DMS153 treated with DMSO at 0.1 percent for 48 hours (cell line): Measurements from ENCODE around the gene LENG9.
"Not testable (repeated sequence)": the region's sequence is repeated elsewhere in the genome, so short reads cannot be mapped to it uniquely, and the experiment has no call there.

Experiments used
- DNase-seq: peaks from one replicate; lab custom pipeline; 2025; ENCODE audit not compliant: unreplicated experiment; lab: John Stamatoyannopoulos, UW

The LENG9 gene

DNA sequence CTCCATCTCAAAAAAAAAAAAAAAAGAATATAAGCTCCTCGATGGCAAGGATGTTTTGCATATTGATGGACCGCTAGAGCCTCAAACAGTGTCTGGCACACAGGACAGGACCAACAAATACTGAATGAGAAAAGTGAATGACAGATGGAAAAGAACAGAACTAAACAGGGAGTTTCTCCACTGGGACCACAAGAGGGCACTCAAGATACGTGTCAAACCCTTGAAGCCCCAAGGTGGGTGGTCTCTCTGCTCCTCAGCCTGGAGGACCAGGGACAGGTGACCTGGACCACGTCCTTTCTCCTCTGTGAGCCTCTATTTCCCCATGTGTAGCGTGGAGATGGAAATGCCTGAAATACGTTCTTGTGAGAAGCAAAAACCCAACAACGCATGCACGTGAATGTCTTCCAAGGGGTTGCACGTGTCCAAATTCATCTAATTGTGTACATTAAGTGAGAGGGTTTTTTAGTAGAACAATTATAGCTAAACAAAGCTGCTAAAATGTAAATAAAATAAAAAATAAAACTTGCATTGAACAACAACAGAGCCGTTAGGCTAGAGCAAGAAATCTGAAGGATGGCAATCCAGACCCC is 15.2 kb upstream of the LENG9 start:
- peak; percentile 41 for DNase-seq

DNA sequence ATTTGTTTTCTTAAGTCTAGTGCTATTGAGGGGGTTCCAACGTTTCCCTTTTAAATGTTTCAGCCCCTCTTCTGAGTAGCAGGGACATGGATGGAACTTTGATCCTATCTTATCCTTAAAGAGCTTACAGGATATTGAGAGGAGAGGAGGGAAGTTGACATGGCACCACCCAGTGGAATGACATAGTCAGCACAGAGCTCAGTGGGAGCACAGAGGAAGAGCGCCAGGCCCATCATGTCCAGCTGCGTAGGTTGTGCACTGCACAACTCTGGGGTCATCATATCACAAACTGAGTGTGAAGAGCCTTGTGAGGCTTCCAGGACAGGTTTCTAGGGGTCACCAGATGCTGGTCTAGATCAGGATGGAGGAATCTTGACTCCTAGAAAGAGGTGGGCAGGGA is 14.1 kb upstream of the LENG9 start:
- DNase-seq: no peak

DNA sequence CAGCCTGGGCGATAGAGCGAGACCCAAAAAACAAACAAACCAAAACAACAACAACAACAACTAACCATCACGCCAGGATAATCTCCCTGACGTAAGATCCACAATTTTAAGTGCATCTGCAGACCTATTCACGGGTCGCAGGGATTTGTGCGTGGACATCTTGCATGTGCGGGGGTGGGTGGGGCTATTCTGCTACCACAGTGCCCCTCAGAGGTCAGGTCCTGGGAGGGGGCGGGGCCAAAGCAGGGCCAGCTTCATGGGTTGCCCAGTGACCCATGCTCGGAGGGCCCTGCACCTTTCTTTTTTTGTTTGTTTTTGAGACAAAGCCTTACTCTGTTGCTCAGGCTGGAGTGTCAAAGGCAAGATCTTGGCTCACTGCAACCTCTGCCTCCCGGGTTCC is 12.1 kb upstream of the LENG9 start:
- DNase-seq: no peak

DNA sequence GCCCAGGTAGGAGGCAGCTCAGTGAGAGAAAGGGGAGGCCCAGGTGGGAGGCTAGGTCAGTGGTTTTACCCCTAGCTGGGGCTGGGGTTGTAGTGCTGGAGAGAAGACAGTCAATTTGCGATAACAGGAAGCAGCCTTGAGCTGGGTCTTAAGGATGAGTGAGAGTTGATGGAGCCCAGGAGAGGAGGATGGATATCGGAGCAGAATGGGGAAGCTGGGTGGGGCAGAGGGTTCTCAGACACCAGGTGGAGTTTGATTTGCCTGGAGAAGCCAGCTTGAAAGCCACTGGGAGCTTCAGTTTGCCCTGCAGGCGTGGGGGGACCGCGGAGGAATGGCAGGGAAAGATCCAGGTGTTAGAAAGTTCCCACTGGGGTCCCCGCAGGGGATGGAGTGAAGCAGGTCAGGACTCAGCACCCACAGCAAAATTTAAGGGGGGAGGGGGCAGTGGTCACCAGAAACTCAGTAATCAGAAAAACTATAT is 10.4 kb upstream of the LENG9 start:
- no peak for DNase-seq

DNA sequence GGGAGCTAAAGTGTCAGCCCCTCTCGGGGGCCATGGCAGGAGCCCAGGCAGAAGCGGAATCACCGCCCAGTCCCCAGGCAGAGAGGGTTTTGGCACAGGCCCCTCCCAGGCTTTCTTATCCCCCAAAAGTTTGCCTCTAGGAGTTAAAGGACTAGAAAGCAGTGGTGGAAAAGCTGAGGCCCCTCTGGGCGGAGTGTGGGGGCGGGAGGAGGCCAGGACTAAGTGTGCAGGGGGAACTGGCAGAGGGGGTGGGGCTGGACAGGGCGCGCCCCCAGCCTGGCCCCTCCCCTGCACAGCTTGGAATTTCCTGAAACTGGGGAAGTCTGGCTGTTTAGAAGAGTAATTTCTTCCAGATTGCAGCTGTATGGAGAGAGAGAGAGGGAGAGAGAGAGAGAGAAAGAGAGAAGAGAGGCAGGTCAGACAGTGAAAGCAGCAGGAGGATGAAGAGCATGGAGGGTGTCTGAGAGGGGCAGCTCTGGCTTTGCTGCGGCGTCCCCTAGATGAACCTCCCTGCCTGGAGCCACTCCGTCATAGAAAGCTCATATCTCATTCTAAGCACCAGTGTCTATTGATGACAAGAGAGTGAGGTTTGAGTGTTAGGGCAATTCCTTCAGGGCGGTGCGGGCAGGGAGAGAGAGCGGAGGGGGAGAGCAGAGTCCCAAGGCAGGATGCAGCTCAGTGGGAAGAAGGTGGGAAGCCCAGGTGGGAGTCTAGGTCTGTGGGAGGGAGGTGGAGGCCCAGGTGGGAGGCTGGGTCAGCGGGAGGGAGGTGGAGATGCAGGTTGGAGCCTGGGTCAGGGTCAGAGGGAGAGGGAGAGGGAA is 9.7 kb upstream of the LENG9 start, which contains the start of gene CDC42EP5:
Gene CDC42EP5, minus strand, starts transcription at position 226 of the 821 bp plus-strand sequence. CDS start 7,749 bp downstream, outside the sequence.
- DNase-seq: no peak

DNA sequence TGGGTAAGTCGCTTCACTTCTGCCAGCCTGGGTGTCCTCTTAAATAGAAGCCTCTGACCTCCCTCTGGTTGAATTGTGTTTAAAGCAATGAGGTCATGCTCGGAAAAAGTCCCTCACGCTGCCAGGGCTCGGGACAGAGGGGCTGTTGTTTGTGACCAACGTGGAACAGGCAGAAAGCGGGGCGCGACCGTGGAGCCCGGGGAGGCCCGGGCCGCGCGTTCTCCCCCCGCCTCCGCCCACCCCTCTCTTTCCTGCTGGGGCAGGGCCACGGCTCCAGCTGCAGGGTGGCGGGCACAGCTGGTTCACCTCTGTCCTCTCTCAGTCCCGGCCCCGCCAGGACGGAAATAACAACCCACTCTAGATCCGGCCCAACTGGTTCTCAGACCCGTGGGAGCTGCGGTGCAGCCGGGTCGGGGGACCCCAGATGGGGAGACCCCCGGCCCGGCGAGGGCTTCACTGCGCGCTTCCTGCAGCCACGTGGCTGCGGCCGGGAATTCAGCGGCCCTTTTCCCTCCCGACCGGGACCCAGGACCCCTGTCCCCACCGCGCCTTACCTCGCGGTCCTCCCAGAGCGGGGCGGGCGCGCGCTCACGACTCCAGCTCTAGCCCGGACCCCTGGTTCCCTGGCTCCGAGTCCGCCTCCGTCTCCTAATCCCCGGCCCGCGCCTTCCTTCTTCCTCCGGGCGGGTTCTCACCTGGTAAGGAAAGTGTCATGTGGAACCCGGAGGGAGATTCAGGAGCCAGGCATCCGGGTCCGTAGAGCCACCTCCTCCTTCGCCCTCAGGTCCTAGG is 7.6 kb upstream of the LENG9 start:
- no peak for DNase-seq

DNA sequence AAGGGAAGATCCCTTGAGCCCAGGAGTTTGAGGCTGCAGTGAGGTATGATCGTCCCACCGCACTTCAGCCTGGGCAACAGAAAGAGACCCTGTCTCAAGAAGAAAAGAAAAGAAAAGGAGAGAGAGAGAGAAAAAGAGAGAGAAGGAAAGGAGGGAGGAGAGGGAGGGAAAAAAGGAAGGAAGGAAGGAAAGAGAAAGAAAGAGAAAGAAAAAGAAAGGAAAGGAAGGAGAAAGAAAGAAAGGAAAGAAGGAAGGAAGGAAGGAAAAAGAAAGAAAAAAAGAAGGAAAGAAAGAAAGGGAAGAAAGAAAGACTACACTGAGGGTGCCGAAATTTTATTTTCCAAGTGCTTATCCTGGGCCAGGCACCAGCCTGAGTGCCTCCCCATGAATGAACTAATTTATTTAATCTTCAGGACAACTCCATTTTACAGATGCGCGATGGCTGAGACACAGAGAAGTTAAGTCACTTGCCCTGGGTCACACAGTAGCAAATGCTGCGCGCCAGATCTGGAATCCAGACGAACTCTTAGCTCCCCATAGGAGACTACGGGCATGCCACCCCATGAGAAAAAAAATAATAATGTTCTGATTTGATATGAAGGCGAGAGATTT is 6.8 kb upstream of the LENG9 start:
- DNase-seq: no peak

DNA sequence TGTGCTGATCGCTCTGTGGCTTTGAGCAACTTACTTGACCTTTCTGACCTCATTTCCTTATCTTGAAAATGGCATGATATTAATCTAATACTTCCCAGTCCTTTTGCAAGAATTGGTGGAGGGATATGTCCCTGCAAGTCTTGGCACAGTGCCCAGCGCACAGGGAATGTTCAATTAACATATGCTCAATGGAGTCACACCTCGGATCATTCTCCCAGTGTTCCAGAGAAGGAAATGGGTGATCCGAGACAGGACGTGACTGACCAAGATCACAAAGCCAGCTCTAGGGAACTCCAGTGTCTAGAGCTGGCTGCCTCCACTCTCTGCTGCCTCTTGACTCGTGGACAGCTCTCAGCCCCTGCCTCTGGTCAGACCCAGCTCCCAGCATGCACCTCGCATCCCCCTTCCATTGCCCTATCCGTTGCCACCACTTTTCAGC is 5.9 kb upstream of the LENG9 start:
- no peak for DNase-seq

DNA sequence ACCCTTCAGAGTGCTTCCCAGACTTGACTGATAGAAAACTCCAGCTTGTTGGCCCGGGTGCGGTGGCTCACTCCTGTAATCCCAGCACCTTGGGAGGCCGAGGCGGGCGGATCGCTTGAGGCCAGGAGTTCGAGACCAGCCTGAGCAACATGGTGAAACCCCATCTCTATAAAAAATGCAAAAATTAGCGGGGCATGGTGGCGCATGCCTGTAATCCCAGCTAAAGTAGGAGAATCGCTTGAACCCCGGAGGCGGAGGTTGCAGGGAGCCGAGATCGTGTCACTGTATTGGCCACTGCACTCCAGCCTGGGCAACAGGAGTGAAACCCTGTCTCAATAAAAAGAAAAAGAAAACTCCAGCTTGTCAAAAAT is 2.5 kb upstream of the LENG9 start:
- DNase-seq: not testable (repeated sequence)

DNA sequence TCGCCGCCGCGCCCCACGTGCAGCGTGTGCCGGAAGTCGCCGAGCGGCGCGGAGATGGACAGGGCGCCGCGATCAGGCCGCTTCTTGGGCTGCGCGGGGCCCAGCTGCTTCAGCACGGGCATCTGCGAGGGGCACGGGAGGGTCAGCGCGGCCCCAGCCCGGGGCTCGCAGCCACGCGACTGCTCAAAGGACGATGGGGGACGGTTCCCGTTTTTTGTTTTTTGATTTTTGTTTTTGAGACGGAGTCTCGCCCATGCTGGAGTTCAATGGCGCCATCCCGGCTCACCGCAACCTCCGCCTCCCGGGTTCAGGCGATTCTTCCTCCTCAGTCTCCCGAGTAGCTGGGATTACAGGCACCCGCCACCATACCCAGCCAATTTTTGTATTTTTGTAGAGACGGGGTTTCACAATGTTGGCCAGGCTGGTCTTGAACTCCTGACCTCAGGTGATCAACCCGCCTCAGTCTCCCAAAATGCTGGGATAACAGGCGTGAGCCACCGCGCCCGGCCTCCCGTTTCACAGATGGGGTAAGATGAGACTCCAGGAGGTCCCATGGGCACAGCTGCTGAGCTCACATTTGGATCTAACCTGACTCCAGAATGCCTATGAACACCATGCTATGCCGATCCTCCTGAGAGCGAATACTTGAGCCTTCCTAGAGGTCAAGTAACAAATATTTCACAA is 2.0 kb upstream of the LENG9 start:
- DNase-seq: no peak

DNA sequence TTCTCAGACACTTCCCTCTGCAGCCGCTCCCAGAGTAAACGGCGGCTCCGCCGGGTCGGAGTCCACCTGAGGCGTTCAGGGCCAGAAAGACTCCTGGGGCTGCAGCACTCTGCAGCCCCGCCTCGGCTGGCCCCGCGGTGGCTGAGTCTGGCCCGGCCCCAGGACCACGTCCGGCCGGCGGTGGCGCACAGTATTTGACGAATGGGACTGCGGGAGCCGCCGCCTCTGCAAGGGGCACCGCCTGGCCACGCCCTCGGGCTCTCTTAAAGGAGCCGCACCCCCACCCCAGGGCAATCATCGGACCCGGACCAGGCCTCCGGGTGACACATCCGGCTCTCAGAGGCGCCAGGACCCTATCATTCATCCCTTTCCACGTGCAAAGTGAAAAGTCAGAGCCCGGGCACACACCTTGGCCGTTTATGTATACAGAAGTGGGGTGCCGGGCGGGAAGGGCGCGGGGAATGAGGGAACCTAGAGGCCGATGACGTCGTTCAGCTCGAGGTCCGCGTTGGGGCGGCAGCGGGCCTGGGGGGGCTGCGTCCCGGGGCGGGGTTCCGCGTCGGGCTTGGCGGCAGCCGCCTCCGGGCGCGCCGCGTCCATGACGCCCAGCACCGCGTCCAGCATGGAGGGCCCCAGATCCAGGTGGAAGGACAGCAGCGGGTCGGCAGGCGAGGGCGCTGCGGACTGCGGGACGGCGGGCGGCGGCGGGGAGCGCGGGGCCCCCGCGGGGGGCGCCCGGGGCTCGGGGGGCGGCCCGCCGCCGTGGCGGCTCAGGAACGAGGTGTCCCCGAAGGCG is 1.2 kb upstream of the LENG9 start:
- DNase-seq: peak; percentile 78

DNA sequence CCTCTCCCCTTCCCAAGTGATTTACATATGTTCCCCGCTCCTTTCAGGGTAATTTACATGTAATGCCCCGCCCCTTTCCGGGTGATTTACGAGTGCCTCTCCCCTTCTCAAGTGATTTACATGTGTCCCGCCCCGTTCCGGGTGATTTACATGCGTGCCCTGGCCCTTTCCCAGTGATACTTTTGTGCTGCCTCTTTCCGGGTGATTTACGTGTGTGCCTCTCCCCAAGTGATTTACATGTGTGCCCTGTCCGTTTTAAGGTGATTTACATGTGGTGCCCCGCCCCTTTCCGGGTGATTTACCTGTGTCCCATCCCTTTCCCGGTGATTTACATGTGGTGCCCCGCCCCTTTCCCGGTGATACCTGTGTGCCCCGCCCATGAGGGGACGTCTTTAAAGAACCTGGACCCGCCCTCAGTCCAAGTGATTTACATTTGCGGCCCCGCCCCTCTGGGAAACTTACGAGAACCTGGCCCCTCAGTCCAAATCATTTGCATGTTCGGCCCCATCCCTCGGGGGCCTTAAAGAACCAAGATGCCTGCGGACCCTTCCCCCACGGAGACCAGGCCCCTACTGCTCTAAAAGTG is 559 bp upstream of the LENG9 start:
- DNase-seq: peak; percentile 99

DNA sequence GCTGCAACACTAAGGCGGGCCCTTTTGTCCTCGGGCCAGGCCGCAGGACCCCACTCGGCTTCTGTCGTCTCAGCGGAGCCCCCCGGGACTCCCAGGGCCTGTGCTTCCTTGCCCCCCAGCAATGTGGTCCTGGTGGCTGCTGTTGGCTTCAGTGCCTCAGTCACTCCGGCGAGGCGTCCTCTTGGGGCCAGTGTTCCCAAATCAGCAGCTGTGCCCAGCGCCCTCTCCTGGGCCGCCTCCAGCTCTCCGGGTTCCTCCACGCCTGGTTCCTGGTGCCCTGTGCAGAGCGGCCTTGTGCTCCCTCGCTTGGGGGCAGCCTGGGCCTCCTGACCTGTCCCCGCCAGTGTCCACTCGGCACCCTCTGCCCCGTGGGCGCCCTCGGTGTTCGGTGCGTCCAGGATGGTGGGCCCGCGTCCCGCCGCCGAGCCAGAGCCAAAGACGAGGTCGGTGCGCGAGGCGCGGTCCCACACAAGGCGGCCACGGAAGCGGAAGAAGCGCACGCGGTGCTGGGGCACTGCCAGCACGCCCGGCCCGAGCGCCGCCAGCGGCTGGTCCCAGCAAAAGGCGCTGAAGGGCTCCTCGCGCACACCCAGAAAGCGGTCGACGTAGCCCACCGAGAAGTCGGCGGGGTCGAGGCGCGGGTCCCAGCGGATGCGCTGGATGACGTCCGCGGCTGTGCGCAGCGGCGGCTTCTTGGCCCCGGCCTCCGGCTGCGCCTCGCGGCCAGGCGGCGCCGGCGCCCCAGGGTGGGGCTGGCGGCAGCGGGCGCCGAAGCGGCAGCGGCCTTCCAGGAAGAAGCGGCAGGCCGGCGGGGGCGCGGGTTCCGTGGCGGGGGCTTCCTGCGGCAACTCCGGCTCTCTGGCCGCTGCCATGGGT is 685 bp downstream of the LENG9 start:
- DNase-seq: peak; percentile 25

DNA sequence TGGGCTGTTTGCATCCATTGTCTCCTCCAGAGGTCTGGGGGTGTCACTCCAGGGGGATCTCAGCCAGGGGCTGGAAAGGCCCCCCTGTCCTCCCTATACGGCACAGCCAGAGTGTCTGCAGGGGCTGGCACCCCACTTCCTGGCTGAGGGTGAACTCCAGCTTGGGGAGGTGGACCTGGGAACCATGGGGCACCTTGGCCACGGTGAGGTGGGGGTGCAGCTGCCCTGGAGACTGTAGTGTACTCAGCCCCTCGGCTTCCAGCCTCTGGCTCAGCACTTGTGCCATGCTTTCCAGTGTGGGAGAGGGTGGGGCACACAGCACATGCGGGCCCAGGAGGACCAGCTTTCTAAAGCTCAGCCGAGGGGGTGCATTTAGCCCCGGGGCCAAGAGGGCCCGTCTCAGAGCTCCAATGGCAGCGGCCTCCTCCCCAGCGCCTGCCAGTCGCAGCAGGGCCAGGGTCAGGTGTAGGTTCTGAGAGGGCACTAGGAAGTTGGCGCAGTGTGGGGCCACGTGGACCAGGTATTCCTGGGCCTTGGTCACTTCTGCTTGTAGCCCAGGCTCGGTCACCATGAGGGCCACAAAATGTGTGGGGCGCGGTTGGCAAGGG is 1.4 kb downstream of the LENG9 start:
- no peak for DNase-seq

DNA sequence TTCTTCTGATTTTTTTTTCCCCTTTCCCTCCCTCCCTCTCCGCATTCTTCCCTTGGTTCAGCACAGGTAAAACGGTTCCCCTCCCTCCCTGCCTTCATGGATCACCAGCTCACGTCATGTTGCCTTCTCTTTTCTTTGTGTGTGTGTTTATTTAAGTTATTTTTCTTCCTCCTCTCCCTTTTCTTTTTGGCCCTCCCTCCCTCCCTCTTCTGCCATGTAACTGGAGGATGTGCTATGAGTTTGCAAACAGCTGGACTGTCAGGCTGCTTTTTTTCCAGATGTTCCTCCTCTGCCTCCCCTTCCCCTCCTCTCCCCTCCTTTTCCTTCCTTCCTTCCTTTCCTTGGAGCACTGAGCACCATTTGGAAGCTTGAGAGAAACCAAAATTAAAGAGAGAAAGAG is 2.0 kb downstream of the LENG9 start:
- no peak for DNase-seq

DNA sequence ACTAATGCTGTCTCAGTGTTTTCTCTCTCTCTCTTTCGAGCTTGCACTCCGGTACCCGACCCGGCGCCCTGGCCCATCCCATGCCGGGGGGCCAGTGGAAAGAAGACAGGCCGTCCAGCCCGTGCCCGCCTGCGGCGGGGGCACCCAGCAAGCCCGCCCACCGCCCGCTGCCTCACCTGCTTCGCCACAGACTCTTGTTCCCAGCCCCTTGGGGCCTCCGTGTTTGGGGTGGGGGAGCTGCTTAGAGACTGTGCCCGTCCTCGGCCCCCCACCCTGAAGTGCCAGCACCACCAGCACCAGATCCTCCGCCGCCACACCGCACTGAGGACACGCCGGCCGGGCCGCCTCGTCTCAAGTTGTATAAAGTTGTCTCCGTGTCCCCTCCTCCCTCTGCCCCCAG is 2.4 kb downstream of the LENG9 start:
- DNase-seq: no peak

DNA sequence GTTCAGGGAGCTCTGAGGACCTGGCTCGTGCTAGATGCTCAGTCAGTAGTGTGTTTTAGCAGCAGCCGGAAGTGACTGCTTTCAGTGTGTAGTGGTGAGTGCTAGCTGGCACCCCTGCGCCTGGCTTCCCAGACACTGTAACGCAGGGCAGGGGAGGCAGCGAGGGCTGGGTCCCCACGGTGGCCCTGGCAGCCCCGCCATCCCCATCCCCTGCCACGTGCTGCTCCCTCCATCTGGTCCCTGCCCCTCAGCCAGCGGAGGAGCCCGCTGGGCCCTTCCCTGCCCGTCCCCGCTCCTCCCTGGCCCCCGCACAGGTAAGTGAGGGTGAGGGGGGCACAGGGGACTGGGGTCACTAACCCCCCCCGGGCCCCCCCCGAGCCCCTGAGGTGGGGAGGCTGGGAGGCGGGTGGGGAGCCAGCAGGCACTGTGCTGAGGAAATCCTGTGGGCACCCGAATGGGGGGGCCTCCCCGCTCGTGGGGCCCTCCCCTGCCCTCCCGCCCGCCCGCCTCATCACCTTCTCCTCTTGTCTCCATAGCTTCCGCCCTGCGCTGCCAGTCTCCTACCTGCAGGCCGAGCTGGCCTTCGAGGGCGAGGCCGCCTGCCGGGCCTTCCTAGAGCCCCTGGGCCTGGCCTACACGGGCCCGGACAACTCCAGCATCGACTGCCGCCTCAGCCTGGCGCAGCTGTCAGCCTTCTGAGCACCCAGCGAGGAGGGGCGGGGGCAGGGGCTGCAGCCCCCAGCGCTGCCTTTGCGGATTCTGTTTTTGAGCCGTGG is 3.2 kb downstream of the LENG9 start:
- DNase-seq: no peak
